Measurements from ENCODE around the gene ZIM2.

Gene ZIM2

DNA sequence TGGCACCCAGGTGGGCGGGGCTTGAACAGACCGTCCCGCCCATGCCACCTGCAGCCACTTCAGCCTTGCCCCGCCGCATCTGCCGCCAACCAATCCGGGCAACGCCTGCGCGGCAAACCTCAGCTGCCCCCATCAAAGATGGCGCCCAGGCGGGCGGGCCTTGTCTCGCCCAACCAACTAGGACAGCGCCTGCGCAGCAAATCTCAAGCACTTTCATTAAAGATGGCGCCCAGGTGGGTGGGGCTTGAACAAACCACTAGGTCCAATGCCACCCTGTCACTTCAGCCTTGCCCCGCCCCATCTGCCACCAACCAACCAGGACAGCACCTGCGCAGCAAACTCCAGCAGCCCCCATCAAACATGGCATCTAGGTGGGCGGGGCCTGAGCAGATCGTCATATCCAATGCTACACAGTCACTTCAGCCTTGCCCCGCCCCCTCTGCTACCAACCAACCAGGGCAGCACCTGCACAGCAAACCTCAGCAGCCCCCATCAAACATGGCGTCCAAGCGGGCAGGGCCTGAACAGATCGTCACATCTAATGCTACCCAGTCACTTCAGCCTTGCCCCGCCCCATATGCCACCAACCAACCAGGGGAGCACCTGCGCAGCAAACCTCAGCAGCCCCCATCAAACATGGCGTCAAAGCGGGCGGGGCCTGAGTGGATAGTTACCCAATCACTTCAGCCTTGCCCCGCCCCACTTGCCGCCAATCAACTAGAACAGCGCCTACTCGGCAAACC is 1.4 kb downstream of the ZIM2 start:
- no peak for DNase-seq

DNA sequence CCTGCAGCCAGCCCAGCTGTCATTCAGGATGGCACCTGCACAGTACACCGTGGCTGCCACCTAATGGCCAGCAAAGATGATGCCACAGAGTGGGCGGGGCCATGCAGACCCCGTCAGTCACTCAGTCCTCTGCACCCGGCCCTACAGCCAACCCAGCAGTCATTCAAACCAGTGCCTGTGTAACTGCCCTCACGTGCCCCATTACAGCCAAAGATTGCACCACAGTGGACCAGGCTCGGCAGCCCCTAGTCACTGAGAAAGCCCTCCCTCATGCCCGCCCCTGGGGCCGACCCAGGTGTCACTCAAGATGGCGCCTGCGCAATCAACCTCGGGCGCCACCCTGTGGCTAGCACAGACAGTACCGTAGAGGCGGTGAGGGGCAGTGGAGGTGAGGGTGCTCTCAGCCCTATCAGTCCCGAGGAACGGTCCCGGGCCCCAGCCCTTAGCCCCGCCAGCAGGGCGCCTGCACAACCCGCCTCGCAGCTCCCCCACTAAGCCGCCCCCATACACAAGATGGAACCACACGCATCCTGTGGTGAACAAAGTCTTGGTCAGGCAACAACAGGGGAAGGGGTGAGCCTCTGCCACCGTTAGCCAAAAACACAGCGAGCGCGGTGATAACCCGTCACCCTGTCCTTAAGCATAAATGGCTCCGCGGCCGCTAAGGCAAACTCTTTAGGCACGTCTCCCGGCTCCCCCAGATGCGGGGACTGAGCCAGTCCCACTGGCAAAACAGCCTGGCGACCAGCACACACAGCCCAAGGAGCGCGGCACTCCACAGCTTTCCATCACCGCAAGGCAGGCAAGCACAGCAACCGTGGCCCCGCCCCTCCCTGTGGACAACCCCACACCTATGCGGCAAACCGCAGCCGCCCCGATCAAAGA is 2.3 kb downstream of the ZIM2 start:
- no peak for DNase-seq

DNA sequence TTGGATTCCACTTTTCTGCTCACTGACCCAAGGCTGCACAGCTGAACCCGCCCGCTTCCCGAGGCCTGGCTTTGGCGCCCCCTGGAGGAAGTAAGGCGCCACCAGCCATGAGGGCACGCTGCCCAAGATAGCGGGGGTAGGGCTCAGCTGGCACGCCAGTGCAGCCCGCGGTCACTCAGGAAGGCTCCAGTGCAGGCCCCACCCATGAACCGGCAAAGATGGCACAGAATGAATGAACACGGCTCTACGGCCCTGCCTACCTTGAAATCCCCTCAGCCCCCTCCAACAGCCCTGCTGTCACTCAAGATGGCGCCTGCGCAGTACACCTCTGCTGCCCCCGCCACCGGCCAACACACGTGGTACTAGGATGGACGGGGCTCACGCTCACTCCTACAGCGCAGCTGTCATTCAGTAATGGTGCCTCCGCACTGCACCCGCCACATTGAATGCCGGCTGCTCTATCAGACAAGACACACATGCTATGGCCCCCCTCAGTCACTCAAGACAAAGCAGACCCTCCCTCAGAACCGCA is 3.0 kb downstream of the ZIM2 start:
- no peak for DNase-seq

DNA sequence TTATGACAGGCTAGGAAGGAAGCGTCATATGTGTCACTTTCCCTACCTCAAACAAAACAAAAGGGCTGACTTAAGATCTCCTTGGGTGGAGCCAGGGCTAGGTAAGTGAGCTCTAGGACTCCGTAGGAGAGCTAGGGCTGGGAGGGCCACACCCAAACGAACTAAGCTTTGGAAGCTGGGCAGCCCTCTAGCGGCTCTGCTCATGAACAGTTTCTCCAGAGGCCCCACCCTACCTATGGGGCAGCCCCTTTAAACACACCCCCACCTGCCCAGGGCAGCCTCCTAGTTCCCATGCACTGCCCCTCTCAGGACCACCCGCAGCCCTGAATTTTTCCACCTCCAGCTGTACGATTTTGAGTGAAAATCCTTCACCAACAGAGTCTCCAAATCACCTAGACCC is 3.5 kb downstream of the ZIM2 start:
- DNase-seq = no peak

DNA sequence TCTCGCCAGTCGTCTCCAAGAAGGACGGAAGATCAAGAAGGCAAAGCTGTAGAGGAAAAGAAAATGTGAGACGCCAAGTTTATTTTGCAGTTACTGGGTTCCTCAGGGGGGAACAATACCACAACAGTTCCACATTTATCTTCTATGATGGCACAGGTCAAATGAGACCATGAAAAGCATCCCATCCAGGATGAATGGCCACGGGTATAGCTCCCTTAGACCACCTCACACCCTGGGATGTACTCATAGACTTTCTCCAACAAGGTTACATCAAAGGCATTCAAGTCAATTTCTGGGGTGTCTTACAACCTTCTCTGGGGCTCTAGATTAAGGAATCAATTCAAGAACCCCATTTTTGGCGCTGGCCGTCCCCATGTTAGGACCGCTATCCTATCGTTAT is 4.5 kb downstream of the ZIM2 start:
- DNase-seq = no peak

DNA sequence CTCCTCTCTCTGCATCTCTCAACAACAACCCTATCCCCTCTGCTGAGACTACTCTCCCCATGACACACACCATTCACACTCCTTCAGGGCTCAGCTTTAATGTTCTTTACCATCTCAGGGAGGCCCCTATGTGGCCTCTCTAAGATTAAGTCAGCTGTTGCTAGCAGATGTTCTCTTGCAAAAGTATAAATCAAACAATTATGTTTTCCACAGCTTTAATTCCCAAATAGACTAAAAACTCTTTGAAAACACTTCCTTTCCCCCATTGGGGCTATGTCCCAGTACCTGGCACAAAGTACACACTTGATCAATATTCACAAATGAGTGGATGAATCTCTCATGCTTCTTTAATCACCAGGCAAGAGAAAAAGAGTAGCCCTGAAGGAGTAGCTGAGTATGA is 5.1 kb downstream of the ZIM2 start:
- DNase-seq = no peak

DNA sequence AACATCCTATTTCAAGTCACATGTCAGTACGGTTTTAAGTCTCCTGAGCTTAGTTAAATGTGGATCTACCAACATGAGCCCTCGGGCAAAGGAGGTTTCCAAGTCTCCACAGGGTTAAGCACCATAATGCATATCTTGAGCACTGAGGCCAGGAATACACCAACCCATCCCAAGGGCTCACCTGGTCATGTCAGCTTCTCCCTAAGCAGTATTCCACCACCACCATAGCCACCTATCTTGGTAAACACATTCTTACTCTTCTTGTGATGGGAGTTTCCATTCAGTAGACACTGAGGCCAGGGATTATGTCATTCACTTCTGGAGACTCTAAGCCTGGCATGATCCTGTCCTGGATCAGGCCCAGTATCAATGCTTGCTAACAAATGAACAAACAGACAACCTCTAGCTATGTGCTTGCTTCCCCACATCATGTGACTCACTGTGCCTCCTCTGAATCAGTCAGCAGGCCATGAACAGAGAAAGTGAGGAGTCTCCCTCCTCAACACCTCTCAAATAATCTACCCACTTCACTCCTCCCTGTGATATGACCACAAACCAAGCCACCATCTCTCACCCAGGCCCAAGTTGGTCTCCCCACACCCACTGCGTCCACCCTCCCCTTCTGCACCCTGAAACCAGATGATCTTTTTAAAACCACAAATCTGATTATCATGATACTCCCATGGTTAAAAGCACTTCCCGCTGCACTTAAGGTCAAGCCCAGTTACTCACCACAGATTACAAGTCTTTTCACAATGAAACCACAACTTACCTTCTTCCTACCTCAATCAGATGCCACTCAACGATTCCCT is 5.8 kb downstream of the ZIM2 start:
- DNase-seq = no peak

DNA sequence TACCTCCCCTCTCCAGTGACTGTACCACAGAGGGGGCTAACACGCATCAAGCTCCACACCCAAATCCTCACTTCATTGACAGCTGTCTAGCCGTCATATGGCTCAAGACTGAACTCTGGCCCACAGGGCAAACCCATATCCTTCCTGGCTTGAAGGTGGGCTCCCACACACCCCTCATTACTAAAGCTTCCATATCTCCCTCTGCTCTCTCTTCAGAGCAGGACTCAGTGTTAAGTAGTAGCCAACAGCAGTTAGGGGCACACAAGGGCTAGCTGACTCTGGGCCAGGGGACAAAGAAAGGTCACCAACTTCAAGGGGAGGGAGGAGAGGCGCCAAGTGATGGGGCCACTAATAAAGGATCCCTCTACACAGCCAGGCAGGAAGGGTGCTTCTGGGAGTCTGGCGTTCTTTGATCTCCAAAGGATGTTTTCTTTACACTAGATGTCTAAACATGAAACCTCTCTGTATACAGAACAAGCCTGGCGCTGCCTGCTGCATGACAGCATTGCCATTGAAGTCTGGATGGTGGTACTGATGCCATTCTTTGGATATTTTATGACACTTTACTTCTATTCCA is 8.1 kb downstream of the ZIM2 start:
- no peak for DNase-seq

DNA sequence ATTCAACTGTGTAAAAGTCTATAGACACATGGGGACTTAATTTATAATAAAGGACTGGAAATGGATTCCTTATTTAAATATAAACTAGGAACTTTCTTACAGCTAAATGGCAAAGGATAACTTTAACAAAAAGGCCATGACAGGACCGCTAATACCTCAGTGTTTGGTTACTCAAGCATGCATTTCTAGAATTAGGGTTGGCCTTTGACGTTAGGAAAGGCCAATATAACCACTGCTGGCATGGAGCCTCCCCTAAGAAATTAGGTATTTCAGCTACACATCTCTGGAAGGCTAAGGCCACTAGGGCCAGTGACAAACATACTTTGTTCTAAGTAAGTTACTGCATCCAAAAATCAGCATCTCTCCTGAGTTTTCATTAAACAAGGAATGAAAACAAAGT is 9.3 kb downstream of the ZIM2 start:
- no peak for DNase-seq

DNA sequence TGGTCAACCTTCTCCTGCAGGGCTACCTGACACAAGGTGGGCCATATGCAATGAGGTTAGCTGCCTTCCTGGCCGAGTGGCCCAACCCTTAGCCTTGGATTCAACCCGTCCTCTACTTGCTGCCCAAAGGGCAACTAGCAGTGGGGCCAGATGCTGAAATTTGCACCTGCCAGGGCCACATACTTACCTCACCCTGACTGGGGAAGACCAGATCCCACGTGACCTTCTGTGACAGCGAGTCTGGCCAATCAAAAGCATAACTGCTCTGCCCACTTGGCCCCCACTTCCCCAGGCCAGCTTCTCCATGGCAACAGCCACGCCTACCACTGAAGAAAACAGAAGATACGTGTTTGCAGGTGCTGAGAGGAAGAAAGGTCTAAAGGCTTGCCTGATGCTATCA is 10.9 kb downstream of the ZIM2 start:
- no peak for DNase-seq

DNA sequence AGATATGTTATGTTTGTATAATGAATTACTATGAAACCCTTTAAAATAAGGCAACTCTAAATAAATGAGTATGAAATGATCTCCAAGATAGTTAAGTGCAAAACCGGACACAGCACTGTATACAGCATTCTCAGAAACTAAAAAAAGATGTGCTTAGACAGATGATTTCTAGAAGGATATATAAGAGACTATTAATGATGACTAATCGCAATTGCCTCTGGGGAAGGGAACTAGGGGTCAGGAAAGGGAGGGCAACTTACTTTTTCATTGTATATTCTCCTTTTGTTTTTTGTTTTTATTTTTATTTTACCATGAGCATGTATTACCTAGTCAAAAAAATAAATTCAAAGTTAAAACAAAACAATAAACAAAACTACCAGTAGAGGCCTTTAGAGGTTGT is 12.8 kb downstream of the ZIM2 start:
- no peak for DNase-seq

DNA sequence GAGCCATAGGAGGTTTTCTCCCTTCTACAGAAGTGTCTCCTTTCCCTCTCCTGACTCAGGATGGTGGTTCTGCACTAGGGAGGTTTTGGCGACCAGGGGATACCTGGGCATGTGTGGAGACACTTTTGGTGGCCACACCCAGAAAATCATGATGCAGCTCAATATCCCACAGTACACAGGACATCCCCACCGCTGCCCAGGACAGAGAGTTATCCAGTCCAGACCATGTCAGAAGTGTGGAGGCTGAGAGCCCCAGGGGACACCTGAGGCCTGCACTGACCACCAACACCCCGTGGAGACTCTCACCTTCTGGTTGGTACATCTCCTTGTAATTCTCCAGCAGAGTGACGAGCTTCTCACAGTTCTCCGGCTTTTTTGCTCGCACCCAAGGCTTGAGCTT is 16.6 kb downstream of the ZIM2 start:
- DNase-seq = no peak

DNA sequence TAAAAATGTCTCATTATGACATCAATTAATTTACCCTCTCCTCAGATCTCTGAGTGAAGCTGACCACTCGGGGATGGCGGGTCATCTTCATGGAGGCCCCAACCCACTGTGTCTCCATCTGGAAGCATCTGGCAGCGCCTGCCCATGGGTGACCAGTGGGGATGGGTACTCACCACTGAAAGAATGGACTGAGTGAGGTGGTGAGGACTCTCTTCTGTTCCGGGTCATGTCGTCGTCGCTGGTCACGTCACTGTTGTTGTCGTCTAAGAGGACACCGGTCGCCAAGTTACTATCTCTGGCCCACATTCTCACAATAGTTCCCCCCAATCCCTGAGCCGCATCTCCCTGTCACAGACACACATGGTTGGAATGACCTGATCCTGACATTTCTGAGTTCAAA is 17.1 kb downstream of the ZIM2 start:
- DNase-seq = no peak

DNA sequence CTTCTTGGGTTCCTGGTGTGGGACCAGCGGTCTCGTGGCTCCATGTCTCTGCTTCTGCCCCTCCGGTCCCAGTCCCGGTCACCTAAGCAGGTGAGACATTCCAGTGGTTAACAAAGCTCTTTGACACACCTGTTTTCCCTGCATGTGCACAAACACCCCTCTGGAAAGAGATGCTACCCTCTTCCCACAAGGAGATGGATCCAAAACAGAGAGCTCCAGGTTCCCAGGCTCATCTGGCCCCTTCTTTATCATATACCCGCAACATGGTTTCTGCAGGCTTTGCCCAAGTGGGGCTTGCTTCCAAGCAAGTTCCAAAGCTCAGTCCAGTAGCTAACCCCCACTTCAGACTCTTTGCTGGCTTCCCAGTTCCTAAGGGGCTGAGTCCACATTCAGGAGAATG is 17.8 kb downstream of the ZIM2 start:
- no peak for DNase-seq

DNA sequence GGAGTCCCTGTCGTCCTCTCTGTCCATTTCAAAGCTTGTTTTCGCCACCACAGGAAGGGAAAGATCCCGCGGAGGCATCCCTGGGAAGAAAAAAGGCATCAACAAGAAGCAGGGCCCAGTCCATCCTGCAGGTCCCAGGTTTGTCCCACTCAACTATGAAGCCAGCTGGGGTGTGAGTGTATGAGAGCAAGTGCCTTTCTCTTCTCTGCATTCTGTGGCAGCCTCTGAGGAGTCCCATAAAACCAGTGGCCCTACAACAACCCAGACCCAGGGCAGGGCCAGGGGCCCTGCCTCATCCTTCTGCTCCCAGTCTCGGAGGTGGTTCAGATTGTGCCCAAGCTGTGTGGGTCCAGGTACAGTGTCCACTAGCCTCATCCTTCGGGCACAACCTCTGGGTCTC is 18.9 kb downstream of the ZIM2 start:
- no peak for DNase-seq

DNA sequence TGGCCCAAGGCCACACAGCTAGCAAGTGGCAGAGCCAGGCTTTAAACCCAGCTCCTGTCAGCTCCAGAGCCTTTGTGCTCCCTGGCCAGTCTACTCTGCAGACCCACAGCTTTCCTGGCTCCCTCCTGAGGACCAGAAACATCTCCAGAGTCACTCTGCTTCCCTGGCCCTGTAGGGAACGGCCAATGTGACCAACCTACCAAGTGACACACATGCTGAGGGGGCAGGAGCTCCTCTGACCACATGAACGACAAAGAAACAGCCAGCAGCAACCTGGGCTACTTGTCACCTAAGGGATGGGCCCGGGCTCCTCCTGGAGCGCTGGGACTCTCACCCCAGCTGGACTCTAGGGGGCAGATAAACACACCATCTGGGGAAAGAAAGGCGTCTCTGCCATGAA is 19.3 kb downstream of the ZIM2 start:
- no peak for DNase-seq

DNA sequence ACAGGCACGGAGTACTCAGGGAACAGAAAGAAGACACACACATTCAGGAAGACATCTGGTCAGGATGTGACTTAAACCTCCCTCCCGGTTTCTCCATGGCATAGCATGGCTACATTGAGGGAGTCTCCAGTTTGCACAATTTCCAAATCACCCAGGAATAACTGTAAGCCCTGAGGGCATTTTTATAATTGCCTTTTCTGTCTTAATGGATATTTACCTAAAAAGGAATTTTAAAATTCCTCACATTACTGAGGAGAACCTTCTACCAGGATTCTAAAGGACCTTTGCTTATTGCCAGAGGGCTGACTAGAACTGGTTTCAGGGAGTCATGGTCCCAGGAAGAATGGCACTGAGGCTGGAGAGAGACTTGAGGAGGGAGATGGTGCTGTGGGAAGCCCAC is 21.4 kb downstream of the ZIM2 start:
- DNase-seq = no peak

DNA sequence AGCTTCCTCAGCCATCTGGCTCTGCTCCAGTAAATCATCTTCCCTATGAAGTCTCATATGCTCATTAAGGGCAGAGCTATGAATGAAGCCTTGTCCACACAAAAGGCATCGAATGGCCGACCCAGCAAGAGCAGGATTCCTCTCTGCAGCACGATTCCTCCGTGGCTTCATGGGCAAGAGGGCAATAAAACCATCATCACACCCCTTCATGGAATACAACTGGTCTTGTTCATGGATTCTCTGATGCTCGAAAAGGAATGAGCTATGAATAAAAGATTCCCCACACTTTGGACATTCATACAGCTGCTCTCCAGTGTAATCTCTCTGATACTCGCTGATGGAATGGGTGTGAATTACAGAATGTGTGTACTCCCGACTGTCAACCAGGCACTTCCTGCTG is 25.9 kb downstream of the ZIM2 start:
- DNase-seq = no peak

DNA sequence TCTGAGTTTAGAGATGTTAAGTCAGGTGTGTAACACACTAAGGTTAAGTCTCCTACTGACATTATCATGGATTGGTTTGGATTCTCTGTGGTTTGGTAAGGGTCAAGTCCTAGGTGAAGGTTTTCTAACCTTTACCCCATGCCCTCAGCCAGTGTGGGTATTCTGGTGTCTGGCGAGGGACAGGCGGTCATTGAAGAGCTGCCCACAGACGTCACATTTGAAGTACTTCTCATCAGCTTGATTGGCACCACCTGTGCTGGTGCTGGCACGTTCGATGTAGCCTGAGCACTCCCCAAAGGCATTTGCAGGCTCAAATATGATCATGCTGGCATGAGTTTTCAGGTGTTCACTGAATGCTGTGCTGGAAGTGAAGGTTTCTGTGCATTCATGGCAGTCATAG is 27.0 kb downstream of the ZIM2 start:
- no peak for DNase-seq

DNA sequence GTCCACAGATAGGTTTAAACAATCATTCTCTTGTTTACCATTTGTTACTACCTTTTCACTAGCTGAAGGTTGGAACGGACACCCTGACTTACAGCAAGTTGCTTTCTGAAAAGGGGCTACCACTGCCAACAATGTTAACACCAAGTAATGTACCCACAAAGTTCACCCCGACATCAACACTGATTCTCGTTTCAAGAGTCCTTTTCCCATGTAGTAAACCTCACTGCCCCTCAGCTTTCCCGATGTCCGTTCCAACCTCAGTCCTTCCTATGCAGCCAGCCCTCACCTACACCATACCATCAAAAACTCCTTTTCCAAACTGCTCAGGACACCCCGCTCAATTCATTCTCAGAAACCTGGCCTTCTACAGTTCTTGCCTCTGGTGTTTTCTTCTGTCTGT is 29.0 kb downstream of the ZIM2 start:
- DNase-seq = no peak

DNA sequence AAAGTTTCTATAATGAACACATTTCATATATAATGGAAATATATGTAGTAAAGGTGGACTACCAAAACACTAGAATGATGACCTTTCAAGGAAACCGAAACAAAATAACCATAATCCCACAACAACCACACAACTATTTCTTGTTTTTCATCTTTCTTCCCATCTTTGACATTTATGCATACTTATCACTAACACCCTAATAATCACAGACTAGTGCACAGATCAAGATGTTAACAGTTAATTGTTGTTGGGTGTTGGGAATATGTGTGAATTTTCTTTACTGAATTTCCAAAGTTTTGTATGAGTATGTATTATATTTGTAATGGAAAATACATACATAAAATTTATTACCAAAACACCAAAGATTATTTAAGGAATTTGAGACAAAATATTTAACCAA is 30.3 kb downstream of the ZIM2 start:
- no peak for DNase-seq

DNA sequence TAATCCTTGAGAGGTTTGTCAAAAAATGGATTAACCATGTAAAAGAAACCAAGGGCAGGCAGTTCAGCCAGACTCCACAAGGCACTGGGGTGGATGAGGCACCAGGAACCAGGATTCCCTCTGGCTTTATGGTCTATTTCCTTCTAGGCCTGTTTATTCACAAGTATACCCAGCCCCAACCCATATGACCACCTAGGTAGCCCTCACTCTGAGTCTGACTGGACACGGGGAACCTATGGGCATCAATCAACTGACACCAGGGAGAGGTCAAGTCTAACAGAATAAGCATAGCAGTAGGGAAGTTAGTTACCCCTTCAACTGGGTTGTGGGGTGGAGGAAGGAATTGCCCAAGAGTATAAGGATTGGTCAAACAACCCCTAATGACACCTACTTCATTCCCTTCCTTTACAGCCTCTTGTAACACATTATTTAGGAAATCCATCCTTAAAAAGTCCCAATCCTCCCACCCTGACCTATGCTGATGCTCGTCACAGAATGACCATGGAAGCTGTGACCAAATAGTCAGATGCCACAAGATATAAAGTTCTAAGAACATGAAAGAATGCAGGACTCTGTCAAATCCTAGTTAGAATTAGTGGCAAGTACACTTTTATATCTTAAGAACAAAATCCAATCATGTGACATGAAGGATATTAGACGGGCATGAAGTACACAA is 31.7 kb downstream of the ZIM2 start:
- no peak for DNase-seq

DNA sequence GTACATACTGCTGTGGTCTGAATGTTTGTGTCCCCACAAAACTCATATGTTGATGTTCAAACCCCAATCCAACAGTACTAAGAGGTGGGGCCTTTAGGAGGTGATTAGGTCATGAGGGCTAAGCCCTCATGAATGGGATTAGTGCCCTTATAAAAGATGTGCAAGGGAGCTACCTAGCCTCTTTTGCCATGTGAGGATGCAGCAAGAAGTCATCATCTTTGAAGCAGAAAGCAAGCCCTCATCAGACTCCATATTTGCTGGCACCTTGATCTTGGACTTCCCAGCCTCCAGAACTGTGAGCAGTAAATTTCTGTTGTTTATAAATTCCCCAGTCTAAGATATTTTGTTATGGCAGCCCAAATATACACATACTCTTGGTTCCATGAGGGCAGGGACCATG is 33.9 kb downstream of the ZIM2 start:
- no peak for DNase-seq

Measured in NCI-H226 (cell line).